DOHH2 (cell line): Measurements from ENCODE around the gene SMARCD3.

Source experiments
- H3F3A ChIP-seq: fragments of 200-600 bp; sonication (generic), shearing (Covaris generic); 2 replicates; pipeline ENCODE4 v1.6.0; 2016; ENCODE audit warnings: antibody characterized with exemption, mild to moderate bottlenecking; ENCODE audit not compliant: control insufficient read depth, insufficient read depth
- H3K27ac ChIP-seq: fragments of 200-600 bp; sonication (generic); 2 replicates; pipeline ENCODE4 v1.5.1; 2014; ENCODE audit warnings: low read depth, mild to moderate bottlenecking, low read length, moderate library complexity
- H3K27me3 ChIP-seq: fragments of 200-600 bp; sonication (generic); 2 replicates; pipeline ENCODE4 v1.6.1; 2014; ENCODE audit warnings: mild to moderate bottlenecking, low read length, mixed read lengths; ENCODE audit not compliant: control insufficient read depth
- H3K36me3 ChIP-seq: fragments of 200-600 bp; sonication (generic); 2 replicates; pipeline ENCODE4 v1.6.1; 2014; ENCODE audit warnings: mild to moderate bottlenecking, low read length, moderate library complexity, mixed read lengths; ENCODE audit not compliant: control insufficient read depth
- H3K4me1 ChIP-seq: fragments of 200-600 bp; sonication (generic); 2 replicates; pipeline ENCODE4 v1.6.1; 2014; ENCODE audit warnings: mild to moderate bottlenecking, low read length, mixed read lengths; ENCODE audit not compliant: control insufficient read depth
- H3K4me2 ChIP-seq: fragments of 200-600 bp; sonication (generic); 2 replicates; pipeline ENCODE4 v1.6.0; 2014; ENCODE audit warnings: mild to moderate bottlenecking, low read length, moderate library complexity
- H3K4me3 ChIP-seq: fragments of 200-600 bp; sonication (generic); 2 replicates; pipeline ENCODE4 v1.5.1; 2014; ENCODE audit warnings: mild to moderate bottlenecking, low read length, mixed read lengths
- H3K79me2 ChIP-seq: fragments of 200-600 bp; sonication (generic); 2 replicates; pipeline ENCODE4 v1.6.1; 2014; ENCODE audit warnings: mild to moderate bottlenecking, low read length, mixed read lengths; ENCODE audit not compliant: control insufficient read depth
- H3K9me2 ChIP-seq: fragments of 200-600 bp; sonication (generic); replicated peaks from 2 replicates; pipeline ENCODE4 v1.6.1; 2014; ENCODE audit warnings: mild to moderate bottlenecking, low read length, mixed read lengths; ENCODE audit not compliant: control insufficient read depth
- H3K9me3 ChIP-seq: fragments of 200-600 bp; sonication (generic); 2 replicates; pipeline ENCODE4 v1.6.1; 2014; ENCODE audit warnings: antibody characterized with exemption, low read length, mixed read lengths; ENCODE audit not compliant: control insufficient read depth, insufficient read depth
- H4K20me1 ChIP-seq: fragments of 200-600 bp; sonication (generic); 2 replicates; pipeline ENCODE4 v1.6.0; 2014; ENCODE audit warnings: low read depth, mild to moderate bottlenecking, antibody characterized with exemption, low read length, moderate library complexity; ENCODE audit not compliant: control insufficient read depth, insufficient read depth
- EZH2phosphoT487 ChIP-seq: fragments of 200-600 bp; sonication (generic); IDR thresholded peaks from 2 replicates; pipeline ENCODE4 v1.6.1; 2017; ENCODE audit warnings: borderline replicate concordance, mild to moderate bottlenecking, antibody characterized with exemption, low read length, moderate library complexity, mixed read lengths
- TF ChIP-seq, protein P1 (sequence below): fragments of 200-600 bp; sonication (generic); IDR thresholded peaks from one replicate; pipeline ENCODE4 v1.5.1; 2014; ENCODE audit warnings: antibody characterized with exemption, mild to moderate bottlenecking, low read depth, low read length; ENCODE audit not compliant: poor library complexity, severe bottlenecking

SMARCD3 gene

DNA sequence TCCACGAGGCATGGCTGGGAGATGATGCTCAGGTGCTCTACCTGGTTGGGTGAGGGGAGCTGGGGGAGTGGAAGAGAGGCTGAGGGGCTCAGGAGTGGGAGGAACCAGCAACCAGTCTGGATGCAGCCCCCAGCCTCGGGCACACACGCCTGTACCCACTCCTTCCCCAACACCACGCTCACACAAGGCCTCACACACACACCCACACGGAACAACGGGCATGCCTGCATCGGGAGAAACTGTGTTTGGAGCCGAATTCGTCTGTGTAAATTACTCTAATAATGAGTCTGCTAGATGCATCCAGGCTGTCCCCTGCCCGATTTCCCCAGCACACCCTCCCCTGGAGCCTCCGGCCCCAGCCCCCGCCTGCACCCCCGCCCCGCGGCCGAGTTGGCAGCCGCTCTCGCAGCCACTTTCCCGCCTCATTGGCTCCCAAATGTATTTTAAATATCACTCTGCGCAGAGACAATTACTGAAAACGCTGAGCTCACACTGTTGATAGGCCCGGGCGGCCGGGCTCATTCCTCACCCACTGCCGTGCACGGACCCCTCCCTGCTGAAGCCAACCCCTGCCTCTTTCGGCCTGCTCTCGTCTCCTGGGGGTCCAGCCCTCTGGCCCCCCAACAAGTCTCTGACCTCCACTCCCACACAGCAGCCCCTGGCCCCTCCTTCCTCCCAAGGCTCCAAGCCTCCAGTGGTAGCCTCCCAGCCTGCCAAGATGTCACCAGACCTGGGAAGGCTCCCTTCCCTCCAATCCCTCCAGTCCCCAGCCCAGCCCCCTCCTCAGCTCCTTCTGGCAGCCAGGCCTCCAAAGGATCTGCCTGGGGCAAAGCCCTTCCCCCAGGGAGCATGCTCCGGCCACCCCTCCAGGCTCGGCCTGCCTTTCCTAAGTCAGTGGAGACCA lies 49.3 kb downstream of the SMARCD3 start:
- no peak overlapping the region for H3K27ac ChIP-seq
- peaks cover 23% of the 10 kb centered on the region for H3K27me3 ChIP-seq
- H4K20me1 ChIP-seq = no peaks in the 10 kb centered on the region
- H3F3A ChIP-seq = no peaks in the 10 kb centered on the region
- no peaks in the 10 kb centered on the region for H3K36me3 ChIP-seq
- no peaks in the 10 kb centered on the region for H3K9me2 ChIP-seq
- H3K9me3 ChIP-seq = no peaks in the 10 kb centered on the region
- no peak overlapping the region for H3K4me2 ChIP-seq
- TF ChIP-seq, protein P1, sequence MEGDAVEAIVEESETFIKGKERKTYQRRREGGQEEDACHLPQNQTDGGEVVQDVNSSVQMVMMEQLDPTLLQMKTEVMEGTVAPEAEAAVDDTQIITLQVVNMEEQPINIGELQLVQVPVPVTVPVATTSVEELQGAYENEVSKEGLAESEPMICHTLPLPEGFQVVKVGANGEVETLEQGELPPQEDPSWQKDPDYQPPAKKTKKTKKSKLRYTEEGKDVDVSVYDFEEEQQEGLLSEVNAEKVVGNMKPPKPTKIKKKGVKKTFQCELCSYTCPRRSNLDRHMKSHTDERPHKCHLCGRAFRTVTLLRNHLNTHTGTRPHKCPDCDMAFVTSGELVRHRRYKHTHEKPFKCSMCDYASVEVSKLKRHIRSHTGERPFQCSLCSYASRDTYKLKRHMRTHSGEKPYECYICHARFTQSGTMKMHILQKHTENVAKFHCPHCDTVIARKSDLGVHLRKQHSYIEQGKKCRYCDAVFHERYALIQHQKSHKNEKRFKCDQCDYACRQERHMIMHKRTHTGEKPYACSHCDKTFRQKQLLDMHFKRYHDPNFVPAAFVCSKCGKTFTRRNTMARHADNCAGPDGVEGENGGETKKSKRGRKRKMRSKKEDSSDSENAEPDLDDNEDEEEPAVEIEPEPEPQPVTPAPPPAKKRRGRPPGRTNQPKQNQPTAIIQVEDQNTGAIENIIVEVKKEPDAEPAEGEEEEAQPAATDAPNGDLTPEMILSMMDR = no peak
- TF ChIP-seq EZH2phosphoT487 = no peak
- no peak overlapping the region for H3K4me3 ChIP-seq
- no peaks in the 10 kb centered on the region for H3K4me1 ChIP-seq
- H3K79me2 ChIP-seq = no peaks in the 10 kb centered on the region

DNA sequence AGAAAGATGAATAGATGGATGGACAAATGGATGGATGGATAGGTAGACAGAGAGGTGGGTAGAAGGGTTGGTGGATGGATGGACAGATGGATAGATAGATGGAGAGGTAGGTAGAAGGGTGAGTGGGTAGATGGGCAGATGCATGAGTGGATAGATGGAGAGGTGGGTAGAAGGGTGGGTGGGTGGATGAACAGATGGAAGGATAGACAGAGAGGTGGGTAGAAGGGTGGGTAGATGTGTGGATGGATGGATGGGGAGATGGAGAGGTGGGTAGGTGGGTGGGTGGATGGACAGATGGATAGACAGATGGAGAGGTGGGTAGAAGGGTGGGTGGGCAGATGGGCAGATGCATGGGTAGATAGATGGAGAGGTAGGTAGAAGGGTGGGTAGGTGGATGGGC lies 50.6 kb downstream of the SMARCD3 start:
- peaks cover 17% of the 10 kb centered on the region for H3K27me3 ChIP-seq

DNA sequence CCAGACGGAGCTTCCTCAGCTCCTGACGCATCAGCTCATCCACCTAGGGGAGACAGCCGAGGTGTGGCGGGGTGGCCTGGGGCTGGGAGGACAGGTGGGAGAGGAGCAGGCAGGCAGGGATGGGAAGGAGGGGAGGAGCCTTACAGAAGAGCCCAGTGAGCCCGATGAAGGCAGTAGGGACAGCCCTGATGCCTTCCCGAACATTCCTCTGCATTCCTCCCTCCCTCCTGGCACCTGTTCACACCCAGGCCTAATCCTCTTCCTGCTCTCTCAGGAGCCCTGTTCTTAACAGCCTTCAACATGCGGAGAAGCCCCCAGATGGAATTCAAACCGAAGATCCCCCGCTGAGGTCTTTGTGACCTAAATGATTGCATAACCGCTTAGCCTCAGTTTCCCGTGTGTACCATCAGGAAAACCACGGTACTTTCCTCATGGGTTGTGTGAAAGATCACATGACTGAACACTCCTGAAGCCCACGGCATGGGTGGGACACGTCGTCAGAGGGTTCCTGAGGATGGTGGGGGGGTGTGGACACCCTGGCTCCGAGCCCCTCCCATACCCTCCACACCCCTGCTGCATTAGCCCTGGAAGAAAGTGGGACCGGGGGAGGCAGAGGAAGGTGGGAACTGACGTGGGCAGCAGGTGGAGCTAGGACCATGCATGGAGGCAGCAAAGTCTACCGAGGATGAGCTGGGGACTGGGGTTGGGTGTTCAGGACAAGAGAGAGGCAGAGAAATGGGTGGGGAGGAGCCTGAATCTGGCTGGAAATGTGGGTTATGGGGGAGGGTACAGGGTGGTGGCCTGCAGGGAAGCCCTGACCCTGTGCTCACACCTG lies 52.7 kb downstream of the SMARCD3 start:
- H3K79me2 ChIP-seq = no peaks in the 10 kb centered on the region
- H3K9me2 ChIP-seq = no peaks in the 10 kb centered on the region
- peaks cover 13% of the 10 kb centered on the region for H3K27me3 ChIP-seq
- no peaks in the 10 kb centered on the region for H3F3A ChIP-seq
- H3K27ac ChIP-seq = no peak overlapping the region
- no peak overlapping the region for H3K4me3 ChIP-seq
- no peaks in the 10 kb centered on the region for H3K9me3 ChIP-seq
- no peaks in the 10 kb centered on the region for H4K20me1 ChIP-seq
- no peaks in the 10 kb centered on the region for H3K36me3 ChIP-seq
- TF ChIP-seq EZH2phosphoT487 = no peak
- TF ChIP-seq, protein P1 = no peak
- H3K4me2 ChIP-seq = no peak overlapping the region
- H3K4me1 ChIP-seq = no peaks in the 10 kb centered on the region

More for the DNA sequence above, 50.6 kb downstream of the SMARCD3 start:
- Histone ChIP-seq H3K79me2 (no peaks in the 10 kb centered on the region), H3K36me3 (no peaks in the 10 kb centered on the region), H3K9me2 (no peaks in the 10 kb centered on the region), H3K9me3 (no peaks in the 10 kb centered on the region), H4K20me1 (no peaks in the 10 kb centered on the region), H3K27ac (no peak overlapping the region), H3F3A (no peaks in the 10 kb centered on the region), H3K4me2 (no peak overlapping the region), H3K4me1 (no peaks in the 10 kb centered on the region), H3K4me3 (no peak overlapping the region)
- TF ChIP-seq, protein P1 = no peak
- no peak for TF ChIP-seq EZH2phosphoT487
